Stimulated activated CD8-positive, alpha-beta memory T cell treated with anti-CD3 and anti-CD28 coated beads, Interleukin-4, amount 100 ng/mL, for 24 hours (primary cell): ENCODE data around the gene ADAM19.

Experiments
- DNase-seq: peaks from one replicate; pipeline ENCODE4 v3.0.0-alpha.2; 2020; ENCODE audit warnings: low read depth

The ADAM19 gene

DNA sequence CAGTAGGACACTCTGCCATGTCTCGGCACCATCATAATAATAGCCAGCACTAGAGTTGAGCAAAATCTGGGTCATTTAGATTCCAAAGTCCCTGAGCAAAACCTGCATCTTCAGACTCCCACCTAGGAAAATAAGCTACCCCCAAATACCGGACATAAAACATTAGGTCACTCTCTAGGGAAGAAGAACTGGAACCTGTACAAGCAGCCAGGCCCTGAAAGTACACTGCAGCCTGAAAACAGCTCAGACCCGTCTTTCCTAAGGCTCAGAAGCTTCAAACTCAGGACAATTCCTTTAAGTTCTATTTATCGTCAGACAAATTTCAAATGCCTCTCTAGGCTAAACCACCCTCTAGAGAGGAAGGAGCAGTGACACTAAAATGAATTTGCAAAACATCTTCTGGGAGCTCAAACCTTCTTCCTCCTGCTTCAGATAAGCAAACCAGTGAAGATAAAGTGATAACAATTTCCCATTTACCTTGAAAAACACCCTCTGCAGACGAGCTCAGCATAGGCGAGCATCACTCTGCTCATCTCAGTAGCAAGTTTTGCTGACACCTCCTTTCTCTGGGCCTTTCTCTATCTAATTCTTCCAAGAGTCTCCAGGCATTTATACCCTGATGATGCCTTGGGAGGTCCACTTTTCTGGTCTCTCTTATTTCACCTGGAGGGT is 34.0 kb downstream of the ADAM19 start:
- DNase-seq: no peak

DNA sequence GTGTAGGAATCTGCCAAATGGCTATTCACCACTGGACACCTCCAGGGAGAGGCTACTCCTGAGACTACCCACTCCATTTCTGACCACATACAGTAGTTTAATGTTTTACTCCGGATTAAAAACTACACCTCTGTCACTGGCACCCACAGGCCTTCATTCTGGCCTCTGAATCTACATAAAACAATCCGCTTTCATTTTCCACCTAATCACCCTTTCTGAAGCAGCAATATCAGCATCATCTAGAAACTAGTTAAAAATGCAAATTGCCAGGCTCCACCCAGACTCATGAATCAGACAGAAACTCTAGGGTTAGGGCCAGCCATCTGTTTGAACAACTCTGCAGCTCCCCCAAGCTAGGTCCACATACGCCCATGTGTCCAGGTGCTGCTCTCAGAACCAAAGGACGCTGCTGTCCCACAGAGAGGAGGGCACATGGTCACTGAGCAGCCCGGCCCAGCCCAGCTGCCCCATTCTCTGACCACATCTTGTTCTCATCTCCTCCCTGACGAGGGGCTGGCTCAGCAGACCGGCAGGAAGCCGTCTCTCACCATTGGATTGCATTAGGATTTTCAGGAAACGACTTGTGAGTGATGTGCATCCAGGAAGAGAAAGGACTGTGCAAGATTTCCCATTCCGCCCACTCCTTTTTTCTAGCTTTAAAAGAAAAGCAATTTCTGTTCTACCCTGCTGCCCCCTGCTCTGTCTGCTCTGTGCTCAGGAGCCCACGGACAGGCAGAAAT is 34.7 kb downstream of the ADAM19 start:
- no peak for DNase-seq

DNA sequence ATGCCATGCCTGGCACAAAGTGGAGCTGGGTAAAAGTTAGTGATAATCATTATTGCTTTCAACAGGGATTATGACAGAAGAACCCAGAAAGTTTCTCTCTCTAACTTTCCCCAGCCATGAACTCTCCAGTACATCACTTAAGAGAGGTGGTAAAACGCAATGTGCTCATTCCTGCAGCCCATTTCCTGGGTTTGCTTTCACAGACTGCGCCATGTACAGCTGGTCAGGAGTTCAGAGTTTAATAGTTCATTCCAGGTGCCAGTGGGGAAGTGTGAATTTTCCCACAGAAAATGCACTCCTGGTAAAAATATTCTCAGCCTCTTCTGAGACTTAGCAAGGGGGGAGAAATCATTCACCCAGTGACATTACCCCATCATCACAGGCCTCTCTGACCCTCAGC is 35.5 kb downstream of the ADAM19 start:
- no peak for DNase-seq

DNA sequence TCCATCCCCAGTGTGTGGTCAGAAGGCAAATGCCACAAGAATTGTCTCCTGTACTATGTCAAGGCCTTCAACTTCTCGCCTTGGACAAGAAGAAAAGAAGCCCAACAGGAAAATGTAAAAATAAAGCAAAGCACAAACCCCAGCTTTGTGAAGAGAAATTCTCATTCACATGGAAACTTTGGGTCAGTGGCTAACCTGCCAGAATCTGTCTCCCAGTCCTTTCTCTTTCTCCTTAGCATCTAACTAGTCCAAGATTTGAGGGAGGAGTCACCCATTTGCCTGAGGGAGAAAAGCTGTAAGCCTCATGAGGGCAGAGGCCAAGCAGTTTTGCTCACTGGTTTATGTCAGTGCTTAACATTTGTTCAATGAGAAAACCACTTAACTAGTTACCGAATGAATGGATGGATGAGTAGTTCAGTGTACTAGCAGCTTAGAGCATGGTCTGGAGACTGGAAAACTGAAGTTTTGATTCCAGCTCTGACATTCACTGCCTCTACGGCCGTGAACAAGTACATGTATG is 36.0 kb downstream of the ADAM19 start:
- DNase-seq: no peak

DNA sequence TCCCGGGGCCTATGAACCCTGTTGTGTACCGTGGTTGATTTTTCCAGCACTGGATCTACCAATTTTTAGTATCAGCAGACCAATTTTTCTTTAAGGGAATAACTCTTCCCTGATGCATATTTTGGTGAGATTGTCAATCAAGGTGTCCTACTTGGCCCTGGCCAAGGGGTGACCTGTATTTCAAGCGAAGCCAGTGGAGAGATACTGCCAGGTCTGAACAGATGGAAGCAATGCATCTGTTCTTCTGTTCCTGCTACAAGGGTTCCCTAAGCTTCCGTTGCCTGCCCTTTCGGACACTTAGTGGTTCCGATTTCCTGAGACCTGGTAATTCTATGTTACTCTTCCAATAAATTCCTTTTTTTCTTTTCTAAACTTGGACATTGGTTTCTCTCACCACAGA is 37.3 kb downstream of the ADAM19 start:
- DNase-seq: no peak

DNA sequence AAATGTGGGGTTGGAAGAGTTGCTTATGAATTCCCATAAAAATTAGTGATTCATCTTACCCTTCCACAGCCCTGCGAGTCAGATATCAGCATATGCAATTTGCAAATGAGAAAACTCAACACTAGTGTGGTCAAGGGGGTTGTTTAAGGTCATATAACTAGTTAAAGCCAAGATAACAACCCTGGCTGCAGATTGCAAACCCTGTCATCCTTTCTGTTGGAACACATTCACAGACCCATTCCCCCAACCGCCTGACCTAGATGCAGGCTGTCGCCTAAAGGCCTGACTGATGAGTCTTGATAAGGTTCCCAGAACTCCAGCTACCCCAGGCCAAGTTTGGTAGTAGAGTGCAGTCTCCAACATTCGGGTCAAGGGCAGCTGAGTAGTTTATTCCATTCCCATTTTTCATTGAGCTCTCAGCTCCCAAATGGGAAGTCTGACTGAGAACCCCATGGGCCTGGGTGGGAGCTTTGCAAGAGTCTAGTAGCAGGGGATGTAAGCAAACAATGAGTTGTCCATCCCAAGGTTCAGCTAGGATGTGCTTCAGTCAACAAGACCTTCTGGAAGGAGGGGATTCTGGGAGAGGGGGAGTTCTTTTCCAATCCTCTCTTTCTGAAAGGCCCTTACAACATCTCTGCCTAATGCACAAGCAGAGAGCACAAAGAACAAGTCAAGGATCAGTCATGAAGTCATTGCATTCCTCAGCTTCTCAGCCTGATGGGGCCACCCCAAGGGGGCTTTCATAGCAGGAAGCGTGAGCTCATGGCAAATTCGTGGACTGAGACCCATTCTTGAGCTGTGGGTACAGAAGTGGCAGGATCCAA is 40.3 kb downstream of the ADAM19 start:
- DNase-seq: no peak

DNA sequence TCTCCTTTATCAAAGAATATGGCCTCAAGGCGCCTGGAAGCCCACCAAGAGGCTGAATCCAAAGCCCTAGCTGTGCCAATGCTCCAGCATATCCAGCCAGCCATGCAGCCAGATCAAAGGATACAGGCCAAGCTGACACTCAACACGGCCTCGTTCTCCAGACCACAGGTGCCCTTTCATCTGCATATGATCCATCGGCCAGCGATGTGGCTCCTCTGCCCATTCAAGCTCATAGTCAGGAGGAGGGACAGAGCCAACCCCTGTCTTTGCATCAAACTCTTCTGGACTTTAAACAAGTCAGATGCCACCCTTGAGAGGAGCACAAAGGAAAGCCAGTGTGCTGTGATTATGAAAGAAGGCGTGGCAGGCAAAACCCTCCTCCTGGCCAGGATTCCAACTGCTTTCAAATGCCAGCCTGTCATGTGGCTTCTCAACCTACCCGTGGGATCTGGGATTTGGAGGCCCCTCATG is 42.5 kb downstream of the ADAM19 start:
- no peak for DNase-seq

DNA sequence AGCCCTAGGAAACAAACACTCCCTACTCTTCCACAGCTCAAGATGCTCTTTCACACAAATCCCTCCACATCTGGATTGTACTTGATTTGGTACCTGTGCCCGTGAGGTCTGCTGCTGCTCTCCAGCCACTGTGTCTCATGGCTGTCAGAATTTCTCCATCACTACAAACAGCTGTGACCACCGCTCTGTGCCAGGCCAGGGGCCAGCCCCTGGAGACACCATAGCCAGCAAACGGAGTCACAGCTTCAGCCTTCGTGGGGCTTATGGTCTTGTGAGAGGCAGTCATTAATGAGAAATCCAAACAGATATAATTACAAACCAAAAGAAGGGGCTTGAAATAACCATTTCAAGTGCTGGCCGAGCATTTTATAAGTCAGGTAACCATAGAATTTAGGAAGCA is 43.6 kb downstream of the ADAM19 start:
- DNase-seq: no peak

DNA sequence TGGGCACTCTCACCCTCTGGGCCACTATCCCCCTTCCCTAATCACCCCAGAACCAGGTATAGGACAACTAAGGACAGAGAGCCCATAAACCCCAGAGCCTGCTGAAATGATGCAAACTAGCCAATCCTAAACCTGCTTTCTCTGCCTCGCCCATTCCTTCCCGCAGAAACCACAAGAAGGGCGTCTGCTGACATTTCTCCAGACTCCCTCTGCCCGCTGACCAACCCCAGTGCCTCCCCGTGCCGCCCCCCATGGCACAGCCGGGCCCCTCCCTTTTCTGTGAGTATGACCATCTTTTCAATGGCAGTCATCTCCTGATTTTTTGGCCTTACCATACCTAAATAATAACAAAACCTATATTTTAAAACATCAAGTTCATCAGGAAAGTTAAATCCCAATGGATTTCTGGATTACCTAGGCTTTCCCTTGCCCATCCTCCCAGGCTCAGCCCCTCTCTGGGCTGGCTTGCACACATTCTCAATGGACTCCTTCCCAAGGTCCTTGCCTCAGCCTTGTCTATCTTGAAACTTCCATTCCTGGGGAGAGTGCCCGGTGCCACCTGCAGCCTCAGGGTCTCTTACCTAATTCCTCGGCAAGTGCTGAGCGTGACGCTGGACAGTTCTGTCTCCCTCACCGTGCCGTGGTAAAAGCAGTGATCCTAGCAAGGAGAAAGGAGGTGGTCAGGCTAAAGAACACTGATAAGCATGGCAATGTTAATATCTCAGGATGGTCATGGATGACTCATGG is 45.2 kb downstream of the ADAM19 start:
- DNase-seq: no peak

DNA sequence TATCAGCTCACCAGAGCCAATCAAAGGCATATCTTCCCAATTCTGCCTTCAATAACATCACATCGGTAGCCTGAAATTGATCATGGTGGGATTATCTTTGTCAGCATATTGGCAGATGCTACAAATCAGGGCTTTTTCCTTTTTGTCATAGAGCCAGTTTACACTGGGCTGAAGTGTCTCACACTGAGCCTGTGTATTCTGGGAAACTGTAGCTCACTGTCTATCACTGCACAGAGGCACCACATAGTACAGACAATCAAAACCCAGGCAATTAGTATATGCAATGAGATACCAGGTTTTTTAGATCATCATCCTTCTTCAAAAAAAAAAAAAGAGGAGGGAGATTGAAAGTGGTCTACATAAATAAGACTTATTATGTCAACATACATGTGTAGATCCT is 46.6 kb downstream of the ADAM19 start:
- DNase-seq: no peak

DNA sequence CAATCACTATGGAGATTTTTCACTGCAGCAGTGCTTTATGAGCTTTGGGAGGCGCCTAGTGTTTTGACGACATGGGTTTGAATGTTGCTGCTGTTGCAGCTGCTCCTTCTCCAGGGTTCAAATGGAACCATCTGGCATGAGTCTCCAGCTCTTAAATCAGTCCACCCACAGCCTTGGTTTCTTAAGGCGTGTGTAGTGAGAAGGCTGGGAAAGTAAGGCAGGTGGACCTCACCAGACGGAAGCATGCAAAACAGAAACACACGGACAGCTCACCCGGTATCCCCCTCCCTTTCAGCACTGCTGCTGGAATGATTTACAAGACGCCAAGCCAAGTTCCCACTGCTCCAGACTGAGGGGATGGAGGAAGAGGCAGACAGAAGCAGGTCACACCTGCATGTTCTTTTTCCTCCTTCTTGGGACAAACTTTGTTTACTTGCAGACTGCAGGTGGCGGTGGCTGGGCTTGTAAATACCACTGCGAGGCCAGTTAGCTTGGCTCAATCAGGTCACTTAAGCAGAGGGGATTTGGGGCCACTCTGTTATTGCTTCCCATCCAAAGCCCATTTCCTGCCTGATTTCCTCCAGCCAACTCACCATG is 47.4 kb downstream of the ADAM19 start:
- no peak for DNase-seq

DNA sequence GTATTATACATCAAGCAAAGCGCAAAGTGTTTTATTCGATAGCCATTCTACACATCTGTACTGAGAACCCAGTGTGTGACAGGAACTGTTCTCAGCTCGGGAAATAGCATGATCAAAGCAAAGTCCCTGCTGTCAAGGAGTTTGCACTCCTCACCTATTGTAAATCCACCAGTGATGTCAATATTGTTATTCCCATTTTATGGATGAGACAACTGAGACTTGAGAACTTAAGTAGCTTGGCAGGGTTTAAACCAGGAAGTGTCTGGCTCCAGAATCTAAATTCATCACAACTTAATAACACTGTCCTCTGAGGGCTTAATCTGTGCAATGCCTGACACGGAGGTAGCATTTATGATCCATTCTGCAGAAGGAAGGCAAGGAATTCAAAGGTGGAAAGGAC is 50.7 kb downstream of the ADAM19 start:
- no peak for DNase-seq

DNA sequence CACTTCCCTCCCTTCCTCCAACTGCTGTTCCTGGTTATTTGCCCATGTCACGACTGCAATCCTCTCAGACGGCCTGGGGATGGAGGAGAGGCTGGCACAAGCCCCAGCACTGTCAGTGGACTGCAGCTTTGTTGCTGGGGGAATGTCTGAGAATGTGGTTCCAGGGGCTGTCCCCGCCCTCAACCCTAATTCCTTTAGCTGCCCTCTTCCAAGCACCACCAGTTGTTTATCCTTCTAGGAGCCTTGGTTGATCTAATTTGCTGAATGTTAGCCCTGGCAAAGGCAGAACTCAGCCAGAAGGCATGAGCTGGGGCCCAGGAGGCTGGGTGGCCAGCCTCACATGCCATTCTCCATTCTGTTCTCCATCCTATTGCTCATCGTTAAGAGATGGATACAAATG is 51.6 kb downstream of the ADAM19 start:
- no peak for DNase-seq

DNA sequence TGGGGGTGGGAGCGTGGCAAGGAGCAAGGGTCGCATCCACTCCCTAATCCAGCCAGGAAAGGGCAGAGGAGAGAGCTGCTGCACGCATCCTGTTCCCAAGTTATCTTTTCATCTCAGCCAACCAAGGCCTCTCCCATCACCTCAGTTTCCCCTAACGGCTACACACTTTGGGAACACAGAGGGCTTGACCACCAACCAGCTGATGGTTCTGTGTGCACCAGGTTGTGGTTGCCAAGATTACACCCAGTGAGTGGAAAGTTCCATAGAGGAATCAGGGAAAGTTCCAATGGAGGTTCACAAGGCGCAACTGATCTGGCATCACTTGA is 53.9 kb downstream of the ADAM19 start:
- no peak for DNase-seq

DNA sequence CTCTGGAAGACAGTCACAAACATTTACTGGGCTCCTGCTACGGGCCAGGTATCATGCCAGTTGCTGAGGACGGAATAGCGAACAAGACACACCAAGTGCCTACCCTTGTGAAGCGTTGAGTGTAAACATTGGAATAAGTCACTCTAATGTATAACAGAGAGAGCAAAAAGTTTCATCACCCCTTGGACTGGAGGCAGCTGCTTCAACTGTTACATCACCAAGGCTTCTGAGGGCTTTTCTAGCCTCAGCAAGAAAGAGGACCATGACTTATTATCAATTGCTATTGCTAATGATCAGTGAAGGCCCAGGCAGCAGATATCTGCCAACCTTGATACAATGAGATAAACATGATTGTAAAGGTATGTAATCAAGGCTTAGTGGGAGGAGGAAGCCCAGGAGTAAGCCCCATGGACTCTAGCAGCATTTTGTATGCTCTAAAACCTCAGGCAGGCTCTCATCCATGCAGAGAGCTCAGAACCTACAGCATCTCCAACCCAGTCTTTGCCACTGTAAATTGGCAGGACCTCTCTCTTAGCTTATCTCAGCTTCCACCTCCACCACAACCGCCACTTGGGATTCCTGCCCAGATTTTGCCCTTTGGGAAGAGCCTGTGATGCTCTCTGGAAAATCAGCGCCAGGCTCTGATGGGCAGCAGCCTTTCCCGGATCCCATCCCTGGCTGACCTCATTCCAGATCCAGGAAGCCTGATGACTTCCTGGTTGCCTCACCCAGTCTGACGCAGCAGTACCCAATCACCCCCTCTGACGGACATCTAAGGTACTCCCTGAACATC is 54.5 kb downstream of the ADAM19 start:
- no peak for DNase-seq

DNA sequence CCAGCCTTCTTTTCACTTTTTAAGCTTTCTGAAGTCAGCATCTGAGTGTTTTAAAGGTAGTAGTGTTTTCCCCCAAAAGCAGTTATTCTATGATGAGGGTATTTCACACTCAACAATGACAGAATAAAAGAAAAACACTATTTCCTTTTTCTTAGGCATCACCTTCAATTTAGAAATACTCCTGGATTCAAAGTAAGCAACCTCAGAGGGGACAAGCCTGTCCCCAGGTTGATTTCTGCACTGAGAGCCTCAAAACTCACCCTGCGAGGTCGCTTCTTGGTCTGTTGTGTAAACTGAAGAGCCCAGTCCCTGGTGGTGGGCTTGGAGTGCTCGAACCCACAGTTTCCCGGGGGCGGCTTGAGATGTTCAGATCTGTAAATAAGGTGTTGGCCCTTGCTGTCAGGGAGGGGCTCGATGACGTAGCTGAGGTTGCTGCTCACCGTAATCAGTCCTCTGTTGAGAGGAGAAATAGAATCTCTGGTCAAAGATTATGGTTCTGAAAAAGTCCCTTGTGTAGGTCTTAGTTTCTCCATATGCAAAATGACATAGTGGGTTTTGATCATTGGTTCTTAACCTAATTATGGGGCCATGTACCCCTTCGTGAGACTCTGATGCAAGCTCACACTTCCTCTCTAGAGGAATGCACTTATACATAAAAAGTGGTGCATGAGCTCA is 55.9 kb downstream of the ADAM19 start:
- no peak for DNase-seq

DNA sequence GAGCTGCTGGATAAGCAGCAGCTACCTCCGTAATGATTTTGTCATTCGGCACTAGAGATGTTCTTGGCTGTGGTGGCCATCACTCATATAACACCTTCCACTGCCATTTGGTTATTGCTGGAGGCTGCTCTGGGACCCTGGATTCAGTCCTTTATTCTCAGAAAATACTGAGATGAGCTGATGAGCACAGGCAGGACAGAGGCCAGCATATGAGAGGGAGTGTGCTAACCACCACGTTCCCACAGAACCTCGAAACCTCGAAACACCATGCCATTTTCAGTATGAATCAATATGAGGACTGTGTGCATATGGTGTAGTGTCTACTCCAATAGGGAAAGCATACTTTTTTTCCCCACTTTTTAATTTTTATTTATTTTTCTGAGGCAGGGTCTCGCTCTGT is 56.6 kb downstream of the ADAM19 start:
- no peak for DNase-seq

DNA sequence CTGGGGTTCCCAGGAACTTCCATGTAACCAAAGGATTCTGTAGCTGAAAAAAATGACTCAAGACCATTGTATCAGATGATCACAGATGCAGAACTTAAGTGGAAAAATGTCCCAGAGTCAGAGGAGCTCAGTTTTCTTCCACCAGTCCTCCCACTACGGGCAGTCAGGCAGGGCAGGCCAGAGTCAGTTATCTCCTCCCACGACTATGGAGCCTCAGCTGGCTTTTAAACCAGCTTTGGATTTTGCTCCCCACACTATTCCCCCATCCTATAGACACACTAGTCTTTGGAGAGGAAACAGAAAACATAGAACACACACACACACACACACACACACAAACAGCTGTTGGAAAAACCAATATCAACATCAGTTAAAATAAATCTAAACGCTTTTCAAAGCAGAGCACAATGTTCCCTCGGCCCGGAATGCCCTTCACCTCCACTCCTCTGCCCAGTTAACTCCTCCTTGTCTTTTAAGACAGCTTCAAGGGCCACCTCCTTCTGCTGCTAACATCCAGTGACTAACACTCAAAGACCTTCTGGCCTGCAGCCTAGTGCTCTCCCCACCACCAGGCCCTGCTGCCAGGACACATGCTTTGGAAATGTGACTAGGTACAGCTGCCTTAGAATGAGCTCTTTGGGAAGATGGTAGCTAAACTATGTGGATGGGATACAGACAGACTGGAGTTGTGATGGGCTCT is 58.8 kb downstream of the ADAM19 start:
- DNase-seq: no peak

DNA sequence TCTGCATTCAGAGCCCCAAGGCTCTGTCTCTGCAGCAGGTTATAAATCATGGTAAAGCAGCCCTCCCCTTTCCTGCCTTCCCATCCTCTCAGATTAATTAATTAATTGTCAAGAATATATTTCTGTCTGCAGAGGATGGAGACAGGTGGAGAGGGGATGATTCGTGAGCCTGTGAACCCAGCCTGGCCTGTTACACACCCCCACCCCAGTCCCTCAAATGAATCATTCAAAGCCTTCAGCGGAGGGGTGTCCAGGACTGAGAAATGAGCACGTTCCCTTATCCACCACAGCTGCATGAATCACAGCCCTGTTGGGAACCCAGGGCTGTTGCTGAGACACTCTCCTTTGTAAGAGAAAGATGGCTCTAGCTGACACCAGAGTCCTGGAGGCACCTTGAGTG is 59.6 kb downstream of the ADAM19 start:
- DNase-seq: no peak

DNA sequence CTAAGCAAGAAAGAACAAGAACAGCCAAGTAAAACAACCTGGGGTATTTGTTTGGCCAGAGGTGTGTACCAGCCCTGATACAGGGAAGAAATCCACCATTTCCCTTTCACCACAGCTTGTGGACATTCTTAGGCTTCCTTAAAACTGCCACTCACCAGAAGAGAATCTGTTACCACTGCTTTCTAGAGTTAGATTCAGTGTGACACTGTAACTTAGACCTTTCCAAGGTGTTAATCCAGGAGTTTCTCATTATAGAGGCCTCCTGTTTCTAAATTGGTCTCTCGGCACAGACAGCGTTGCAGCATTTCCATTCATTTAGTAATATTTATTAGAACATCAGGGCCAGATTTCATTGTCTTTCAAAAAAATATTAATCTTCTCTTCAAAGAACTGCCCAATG is 60.6 kb downstream of the ADAM19 start:
- no peak for DNase-seq
